Pancreas (tissue), 10 donors: ENCODE results near the gene POLR3F. TPM values are rescaled to one million over a fixed set of nuclear protein-coding genes. Genes with fewer than 3 reads are reported as not detected.
A peak's percentile ranks its signal among the peaks of the same experiment; 100 is the strongest.
"Not testable (repeated sequence)": the region's sequence is repeated elsewhere in the genome, so short reads cannot be mapped to it uniquely, and the experiment has no call there.

Source experiments
- ATAC-seq, 4 donors: fragments of 200-7000 bp; cut with Tn5 transposase; one replicate each; pipeline versions ENCODE4 v1.8.0 to v1.9.1; 2020; ENCODE audit warnings: mild to moderate bottlenecking in 4 of 4, moderate library complexity in 4 of 4
- DNase-seq, 6 donors: peaks; one replicate each; pipeline ENCODE4 v3.0.0-alpha.2; 2020
- FAIRE-seq: peaks from 2 replicates; lab custom pipeline; 2012; peaks lifted over from hg19 to GRCh38; lab: Jason Lieb, UNC
- H3K27ac ChIP-seq, 4 donors: fragments of 200-600 bp; sonication (generic); 1 replicate in 3 of 4; 2 replicates in 1 of 4; pipeline versions ENCODE4 v1.5.0 to v1.8.0; 2020
- H3K27me3 ChIP-seq, 4 donors: fragments of 200-600 bp; one replicate each; pipeline ENCODE4 v1.8.0; 2021
- H3K36me3 ChIP-seq, 3 donors: fragments of 200-600 bp; sonication (generic) in 1 of 3; one replicate each; pipeline versions ENCODE4 v1.5.0 to v1.8.0; 2020 to 2021
- H3K4me1 ChIP-seq, 3 donors: fragments of 200-600 bp; one replicate each; pipeline ENCODE4 v1.8.0; 2021
- H3K4me3 ChIP-seq, 4 donors: fragments of 200-600 bp; sonication (generic) in 2 of 4; one replicate each; pipeline versions ENCODE4 v1.5.0 to v1.8.0; 2020 to 2021
- H3K9me3 ChIP-seq, 4 donors: fragments of 200-600 bp; one replicate each; pipeline ENCODE4 v1.8.0; 2021
- CTCF ChIP-seq, 4 donors: fragments of 200-600 bp; sonication (generic) in 3 of 4; IDR thresholded peaks; one replicate each; pipeline versions ENCODE4 v1.5.0 to v1.8.0; 2021; ENCODE audit warnings: antibody characterized with exemption in 4 of 4
- WGBS, 2 donors: extraction: QIAGEN DNeasy Blood & Tissue Kit; methylation state at CpG; one replicate each; pipeline ENCODE4 v1.1.7; 2013; 5-methylcytosine and 5-hydroxymethylcytosine counted together
- intact Hi-C, 3 donors: fragments of 100-400 bp; cut with DNase I; formaldehyde crosslinking; loops; one replicate each; pipeline versions ENCODE4 v1.11.1 to v1.14.2; 2022
- polyA plus RNA-seq, 2 donors: library from polyadenylated mRNA; stranded (reverse); fragments of 200-250 nt; gene quantifications; one replicate each; pipeline ENCODE4 v1.2.3, GENCODE V29; 2013
- total RNA-seq, 6 donors: library from RNA; stranded (reverse); fragmentation: NEBNext Ultra II Directional in 4 of 6; extraction: Animal tissue kit (Norgen Biotek cat#: 25700) in 4 of 6; gene quantifications; one replicate each; pipeline versions ENCODE4 v1.2.1 to v1.2.4, GENCODE V29; 2021 to 2023
- donor health status: healthy with polysubstance abuse.
- donor health status: DM: no; HTN: no; CAD: no; lungs with moderate emphysema.
- donor health status: DM: no; HTN: no; CAD: no.
- donor health status: control.
- donor health status: control.
- donor health status: Bipolar disorder and iron deficiency.
- donor health status: DM: yes; HTN: yes; CAD: no.
- donor health status: DM: no; HTN: no; CAD: no.
- donor health status: DM: no; HTN: no; CAD: no.
- donor health status: DM: yes; HTN: yes; CAD: no.

POLR3F gene
- total and polyA plus RNA-seq, 8 donors: 3.3 to 8.6 (median 4.0) TPM

- no peaks in the 10 kb centered on the region for H3K9me3 ChIP-seq
- no peak for TF ChIP-seq CTCF (IDR thresholded peaks at IDR 0.05)
- intact Hi-C loops: no loop called here
- no peak for ATAC-seq
- no peak for DNase-seq
- no peak overlapping the region for H3K27ac ChIP-seq
- H3K36me3 ChIP-seq: peaks cover 0 to 28% (median 0%) of the 10 kb centered on the region in 3 donors
- no peak for FAIRE-seq
- peaks cover 0 to 4% (median 0%) of the 10 kb centered on the region in 3 donors for H3K4me1 ChIP-seq
- no peak overlapping the region for H3K4me3 ChIP-seq
- no peaks in the 10 kb centered on the region for H3K27me3 ChIP-seq
- 86% methylated on average over 4 of the region's 4 CpGs for WGBS, 2 donors
Observed at GRCh38 chr20:18481596-18481995, 14.4 kb downstream of the POLR3F start.

GRCh38 chr20:18488301-18488700 is 21.1 kb downstream of the POLR3F start:
- no peaks in the 10 kb centered on the region for H3K9me3 ChIP-seq
- WGBS, 2 donors: 96% methylated on average over 3 of the region's 3 CpGs
- intact Hi-C loops: no loop called here
- DNase-seq: no peak
- H3K27me3 ChIP-seq: no peaks in the 10 kb centered on the region
- no peak for TF ChIP-seq CTCF (IDR thresholded peaks at IDR 0.05)
- H3K36me3 ChIP-seq: peaks cover 0 to 15% (median 0%) of the 10 kb centered on the region in 3 donors
- H3K4me3 ChIP-seq: no peak overlapping the region
- no peak overlapping the region for H3K27ac ChIP-seq
- no peak for FAIRE-seq
- ATAC-seq: no peak
- no peaks in the 10 kb centered on the region for H3K4me1 ChIP-seq

GRCh38 chr20:18496042-18496441 is 28.9 kb downstream of the POLR3F start:
- DNase-seq (no peak), ATAC-seq (no peak), FAIRE-seq (no peak)
- Histone ChIP-seq H3K36me3 (no peaks in the 10 kb centered on the region), H3K27me3 (no peaks in the 10 kb centered on the region), H3K9me3 (no peaks in the 10 kb centered on the region), H3K27ac (no peak overlapping the region), H3K4me1 (peaks cover 0 to 8% (median 0%) of the 10 kb centered on the region in 3 donors), H3K4me3 (peak overlapping the region in 2 of 4 donors; percentile 74)
- 11 to 13% methylated on average over 7 of the region's 7 CpGs for WGBS, 2 donors
- no peak for TF ChIP-seq CTCF (IDR thresholded peaks at IDR 0.05)
- intact Hi-C loops: no loop called here

GRCh38 chr20:18496740-18497592 is 29.8 kb downstream of the POLR3F start, which contains the start of gene RBBP9:
Gene RBBP9, minus strand, starts transcription at chr20:18497225. Its CDS starts 58 bp downstream, at chr20:18497167.
- 3% methylated on average over 30 to 31 of the region's 31 CpGs for WGBS, 2 donors
- peak; percentile 100 for ATAC-seq
- no peak for FAIRE-seq
- Histone ChIP-seq H3K27ac (peak within 1 kb of the TSS in 2 of 4 donors; percentile 8 to 26), H3K4me1 (peaks cover 0 to 8% (median 0%) of the 10 kb centered on the region in 3 donors), H3K36me3 (no peaks in the 10 kb centered on the region), H3K4me3 (peak within 1 kb of the TSS; percentile 65 to 75 (median 74)), H3K27me3 (no peaks in the 10 kb centered on the region), H3K9me3 (no peaks in the 10 kb centered on the region)
- intact Hi-C loops: no loop called here
- TF ChIP-seq CTCF (IDR thresholded peaks at IDR 0.05): no peak
- peak; percentile 83 to 95 (median 87) for DNase-seq

GRCh38 chr20:18497603-18498002 is 30.4 kb downstream of the POLR3F start:
- 94% methylated on average over 3 of the region's 3 CpGs for WGBS, 2 donors

GRCh38 chr20:18501672-18502071 is 34.5 kb downstream of the POLR3F start:
- H3K27me3 ChIP-seq, H3K36me3 ChIP-seq, intact Hi-C loops, H3K4me3 ChIP-seq, ATAC-seq, H3K27ac ChIP-seq, H3K9me3 ChIP-seq, FAIRE-seq, DNase-seq, H3K4me1 ChIP-seq: not testable (repeated sequence)
- WGBS, 2 donors: 53 to 67% methylated on average over 1 of the region's 1 CpG

More at GRCh38 chr20:18497603-18498002, 30.4 kb downstream of the POLR3F start:
- FAIRE-seq: no peak
- ATAC-seq: no peak
- H3K4me3 ChIP-seq: peak overlapping the region in 2 of 4 donors; percentile 65 to 74
- H3K27me3 ChIP-seq: no peaks in the 10 kb centered on the region
- H3K27ac ChIP-seq: peak overlapping the region in 1 of 4 donors; percentile 8
- H3K4me1 ChIP-seq: peaks cover 0 to 8% (median 0%) of the 10 kb centered on the region in 3 donors
- no peaks in the 10 kb centered on the region for H3K9me3 ChIP-seq
- TF ChIP-seq CTCF (IDR thresholded peaks at IDR 0.05): no peak
- intact Hi-C loops: no loop called here
- no peak for DNase-seq
- no peaks in the 10 kb centered on the region for H3K36me3 ChIP-seq
